Osteocyte (in vitro differentiated cells): ENCODE data around the gene AOPEP. TPM values are rescaled to one million over a fixed set of nuclear protein-coding genes. Genes with fewer than 3 reads are reported as not detected.
A peak's percentile ranks its signal among the peaks of the same experiment; 100 is the strongest.

ENCODE experiments used
- DNase-seq: peaks from one replicate; pipeline ENCODE4 v3.0.0; 2021; ENCODE audit warnings: mixed read lengths; ENCODE audit not compliant: unreplicated experiment; ENCODE audit errors: extremely low spot score
- H3K27ac Mint-ChIP-seq: one replicate; pipeline ENCODE4 v1.8.0; 2021; ENCODE audit warnings: mild to moderate bottlenecking, mixed read lengths; ENCODE audit not compliant: unreplicated experiment
- H3K27me3 Mint-ChIP-seq: one replicate; pipeline ENCODE4 v1.8.0; 2021; ENCODE audit warnings: mixed read lengths; ENCODE audit not compliant: unreplicated experiment
- H3K36me3 Mint-ChIP-seq: one replicate; pipeline ENCODE4 v1.8.0; 2021; ENCODE audit warnings: mixed read lengths; ENCODE audit not compliant: unreplicated experiment
- H3K4me1 Mint-ChIP-seq: one replicate; pipeline ENCODE4 v1.8.0; 2021; ENCODE audit warnings: mixed read lengths; ENCODE audit not compliant: unreplicated experiment
- H3K4me3 Mint-ChIP-seq: one replicate; pipeline ENCODE4 v1.8.0; 2021; ENCODE audit warnings: mild to moderate bottlenecking, moderate library complexity, mixed read lengths; ENCODE audit not compliant: unreplicated experiment
- H3K9me3 Mint-ChIP-seq: one replicate; pipeline ENCODE4 v1.8.0; 2021; ENCODE audit warnings: mixed read lengths; ENCODE audit not compliant: unreplicated experiment
- CTCF ChIP-seq: fragments of 200-600 bp; sonication (generic); IDR thresholded peaks from 2 replicates; pipeline ENCODE4 v1.5.0; 2021; ENCODE audit warnings: antibody characterized with exemption, mild to moderate bottlenecking, moderate library complexity
- total RNA-seq: library from RNA; stranded (reverse); gene quantifications from 2 replicates; pipeline ENCODE4 v1.2.1, GENCODE V29; 2021

AOPEP gene
- total RNA-seq, 1 donor from 2014 or later, result 108 TPM

DNA sequence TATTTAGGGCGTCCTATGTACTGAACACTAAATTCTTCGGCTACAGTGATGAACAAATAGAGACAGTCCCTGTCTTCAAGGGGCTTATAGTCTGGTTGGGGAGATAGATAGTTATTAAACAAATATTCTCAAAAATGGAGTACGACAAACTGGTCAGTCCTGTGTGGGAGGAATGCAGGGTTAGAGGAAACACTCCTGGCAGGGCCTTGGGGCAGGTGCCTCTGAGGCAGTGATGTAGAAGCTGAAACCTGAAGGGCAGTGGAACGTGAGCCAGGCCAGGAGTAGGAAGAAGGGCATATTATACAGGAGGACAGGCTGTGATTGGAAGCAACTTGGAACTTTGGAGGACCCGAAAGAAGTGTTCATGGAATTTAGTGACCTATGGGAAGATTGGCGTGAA, 133.4 kb downstream of the AOPEP start:
- Mint-ChIP-seq H3K4me1 (peaks cover 16% of the 10 kb centered on the region), H3K27ac (no peak overlapping the region), H3K9me3 (peaks cover 4% of the 10 kb centered on the region), H3K36me3 (peaks cover 8% of the 10 kb centered on the region), H3K4me3 (no peak overlapping the region), H3K27me3 (no peaks in the 10 kb centered on the region)
- TF ChIP-seq CTCF, result no peak
- DNase-seq, result no peak

GRCh38 chr9:94860678-94861588, 134.4 kb downstream of the AOPEP start:
- no peak overlapping the region for H3K4me3 Mint-ChIP-seq

DNA sequence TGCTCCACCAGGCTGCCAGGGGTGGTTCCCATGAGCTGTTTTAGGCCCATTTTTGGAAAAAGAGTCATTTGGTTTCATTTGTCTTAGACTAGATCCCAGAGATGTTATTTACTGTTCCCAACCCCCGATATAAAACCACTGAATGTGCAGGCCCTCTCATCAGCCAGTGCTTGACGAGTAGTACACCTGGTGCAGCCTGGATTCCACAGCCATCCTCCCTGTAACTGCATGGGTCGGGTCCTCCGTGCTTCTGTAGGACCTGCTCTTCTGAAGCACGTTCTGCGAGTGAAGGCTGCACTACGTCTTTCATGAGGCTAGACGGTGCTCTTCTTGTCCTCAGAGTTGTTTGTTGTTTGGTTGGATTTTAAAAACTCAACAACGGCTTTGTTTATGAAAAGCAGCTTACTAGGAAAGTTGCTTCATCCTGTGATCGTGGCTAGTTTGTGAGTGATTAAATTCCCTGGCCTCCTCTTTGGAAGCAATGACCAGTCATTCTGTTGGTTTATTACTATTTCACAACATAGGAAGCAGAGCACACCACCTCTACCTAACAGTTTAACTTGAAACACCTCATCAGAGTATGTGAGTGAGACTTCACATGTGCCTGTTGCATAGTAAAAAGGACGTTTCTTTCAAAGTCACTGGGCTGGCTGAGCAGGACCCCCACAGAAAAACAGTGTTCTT, 135.2 kb downstream of the AOPEP start:
- Mint-ChIP-seq H3K36me3 (peaks cover 8% of the 10 kb centered on the region), H3K4me1 (peaks cover 34% of the 10 kb centered on the region), H3K27me3 (no peaks in the 10 kb centered on the region), H3K9me3 (peaks cover 4% of the 10 kb centered on the region), H3K27ac (no peak overlapping the region), H3K4me3 (no peak overlapping the region)
- no peak for DNase-seq
- no peak for TF ChIP-seq CTCF

More at GRCh38 chr9:94860678-94861588, 134.4 kb downstream of the AOPEP start:
- no peak for DNase-seq
- no peak for TF ChIP-seq CTCF
- peaks cover 27% of the 10 kb centered on the region for H3K4me1 Mint-ChIP-seq
- peaks cover 4% of the 10 kb centered on the region for H3K9me3 Mint-ChIP-seq
- no peak overlapping the region for H3K27ac Mint-ChIP-seq
- peaks cover 8% of the 10 kb centered on the region for H3K36me3 Mint-ChIP-seq
- H3K27me3 Mint-ChIP-seq, result no peaks in the 10 kb centered on the region

DNA sequence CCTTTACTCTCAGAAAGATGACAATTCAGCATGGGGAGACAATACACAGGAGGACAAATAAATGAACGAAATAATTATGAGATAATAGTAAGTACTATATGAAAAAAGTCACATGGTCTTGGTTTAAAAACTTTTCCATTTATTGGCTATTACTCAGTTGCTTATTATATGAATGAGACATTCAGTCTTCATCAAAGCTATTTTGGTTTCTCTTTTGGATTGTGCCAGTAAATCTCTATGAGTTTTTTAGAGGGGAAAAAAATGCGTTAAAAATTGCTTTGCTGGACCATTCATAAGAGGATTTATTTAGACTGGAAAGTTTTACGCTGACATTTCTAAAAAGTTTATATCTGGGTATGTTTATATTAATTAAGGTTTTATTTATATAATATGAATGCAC, 137.7 kb downstream of the AOPEP start:
- no peak for DNase-seq
- H3K36me3 Mint-ChIP-seq, result peaks cover 2% of the 10 kb centered on the region
- H3K27ac Mint-ChIP-seq, result peak overlapping the region; percentile 70
- peaks cover 57% of the 10 kb centered on the region for H3K4me1 Mint-ChIP-seq
- TF ChIP-seq CTCF, result no peak
- no peak overlapping the region for H3K4me3 Mint-ChIP-seq
- peaks cover 4% of the 10 kb centered on the region for H3K9me3 Mint-ChIP-seq
- no peaks in the 10 kb centered on the region for H3K27me3 Mint-ChIP-seq
